CD14-positive monocyte (primary cell): ENCODE measurements around the gene MTA2. TPM values are rescaled to one million over a fixed set of nuclear protein-coding genes. Genes with fewer than 3 reads are reported as not detected.

Experiments
- DNase-seq, 3 donors: peaks; one replicate each; pipeline ENCODE4 v3.0.0-alpha.2; 2011 to 2022
- H2AFZ ChIP-seq: 2 replicates; pipeline ENCODE4 v1.6.0; 2012; ENCODE audit warnings: mild to moderate bottlenecking, low read depth, low read length, inconsistent platforms; ENCODE audit not compliant: insufficient read depth, poor library complexity, severe bottlenecking
- H3K27ac ChIP-seq, 2 donors: 1 replicate in 1 of 2; 2 replicates in 1 of 2; pipeline ENCODE4 v1.5.1; 2012 to 2013; ENCODE audit warnings: low read length in 2 of 2, control low read depth in 1 of 2, inconsistent platforms in 1 of 2, low read depth in 1 of 2, mild to moderate bottlenecking in 1 of 2
- H3K27me3 ChIP-seq, 2 donors: one replicate each; pipeline versions ENCODE4 v1.6.0 to v1.6.1; 2011 to 2013; ENCODE audit warnings: low read length in 2 of 2; ENCODE audit not compliant: control insufficient read depth in 2 of 2, insufficient read depth in 2 of 2
- H3K36me3 ChIP-seq, 2 donors: replicated peaks in 1 of 2; 1 replicate in 1 of 2; 2 replicates in 1 of 2; pipeline versions ENCODE4 v1.5.1 to v1.6.1; 2012 to 2013; ENCODE audit warnings: low read length in 2 of 2, control low read depth in 1 of 2, inconsistent platforms in 1 of 2, mild to moderate bottlenecking in 1 of 2; ENCODE audit not compliant: insufficient read depth in 2 of 2, control insufficient read depth in 1 of 2
- H3K4me1 ChIP-seq, 2 donors: 1 replicate in 1 of 2; 2 replicates in 1 of 2; pipeline versions ENCODE4 v1.5.1 to v1.6.1; 2012 to 2013; ENCODE audit warnings: low read length in 2 of 2, control low read depth in 1 of 2, inconsistent platforms in 1 of 2, mild to moderate bottlenecking in 1 of 2, moderate library complexity in 1 of 2; ENCODE audit not compliant: insufficient read depth in 2 of 2, control insufficient read depth in 1 of 2
- H3K4me2 ChIP-seq: replicated peaks from 2 replicates; pipeline ENCODE3; 2012; ENCODE audit warnings: low read length, moderate library complexity, mild to moderate bottlenecking; ENCODE audit not compliant: poor library complexity, severe bottlenecking; ENCODE audit errors: extremely low read depth
- H3K4me3 ChIP-seq, 3 experiments: fragments of 200-600 bp in 1 of 3; sonication (generic) in 1 of 3; replicated peaks in 1 of 3; 1 replicate in 2 of 3; 2 replicates in 1 of 3; pipeline ENCODE4 v1.5.1; 2011 to 2013; ENCODE audit warnings: low read length in 3 of 3, mild to moderate bottlenecking in 3 of 3, control low read depth in 2 of 3, low read depth in 2 of 3, inconsistent platforms in 1 of 3, moderate library complexity in 1 of 3
- H3K79me2 ChIP-seq: 2 replicates; pipeline ENCODE4 v1.6.0; 2012; ENCODE audit warnings: mild to moderate bottlenecking, control low read depth, inconsistent platforms, low read length, moderate library complexity; ENCODE audit not compliant: insufficient read depth
- H3K9ac ChIP-seq: 2 replicates; pipeline ENCODE4 v1.6.0; 2017; ENCODE audit warnings: low read length, mild to moderate bottlenecking; ENCODE audit not compliant: insufficient read depth, poor library complexity, severe bottlenecking
- H3K9me3 ChIP-seq, 2 donors: replicated peaks in 1 of 2; 1 replicate in 1 of 2; 2 replicates in 1 of 2; pipeline versions ENCODE4 v1.5.1 to v1.6.1; 2012 to 2013; ENCODE audit warnings: low read length in 2 of 2, control low read depth in 1 of 2; ENCODE audit not compliant: control insufficient read depth in 1 of 2, insufficient read depth in 1 of 2
- H4K20me1 ChIP-seq: 2 replicates; pipeline ENCODE4 v1.6.0; 2012; ENCODE audit warnings: mild to moderate bottlenecking, low read length, control low read depth, moderate library complexity; ENCODE audit not compliant: insufficient read depth
- H3K27ac Mint-ChIP-seq, 7 donors: one replicate each; pipeline ENCODE4 v1.8.0; 2020; ENCODE audit warnings: mild to moderate bottlenecking in 7 of 7, mixed read lengths in 7 of 7, moderate library complexity in 6 of 7, inconsistent platforms in 2 of 7
- H3K27me3 Mint-ChIP-seq, 3 donors: one replicate each; pipeline ENCODE4 v1.8.0; 2021 to 2022; ENCODE audit warnings: low read depth in 3 of 3, mild to moderate bottlenecking in 3 of 3, mixed read lengths in 3 of 3, moderate library complexity in 3 of 3, inconsistent platforms in 1 of 3
- H3K36me3 Mint-ChIP-seq, 2 donors: one replicate each; pipeline ENCODE4 v1.8.0; 2020; ENCODE audit warnings: mixed read lengths in 2 of 2, inconsistent platforms in 1 of 2, mild to moderate bottlenecking in 1 of 2
- H3K4me1 Mint-ChIP-seq: one replicate; pipeline ENCODE4 v1.8.0; 2020; ENCODE audit warnings: mild to moderate bottlenecking, mixed read lengths
- H3K4me3 Mint-ChIP-seq, 2 donors: one replicate each; pipeline ENCODE4 v1.8.0; 2020; ENCODE audit warnings: mild to moderate bottlenecking in 2 of 2, mixed read lengths in 2 of 2, moderate library complexity in 1 of 2
- H3K9me3 Mint-ChIP-seq, 7 donors: one replicate each; pipeline ENCODE4 v1.8.0; 2020 to 2022; ENCODE audit warnings: mixed read lengths in 7 of 7, mild to moderate bottlenecking in 6 of 7, moderate library complexity in 6 of 7, inconsistent platforms in 2 of 7
- WGBS: methylation state at CpG from one replicate; pipeline ENCODE4 v1.1.5; 2013; ENCODE audit warnings: missing lambda C conversion rate; ENCODE audit not compliant: insufficient coverage; 5-methylcytosine and 5-hydroxymethylcytosine counted together
- intact Hi-C, 2 donors: fragments of 100-400 bp; cut with micrococcal nuclease; formaldehyde crosslinking; loops; one replicate each; pipeline versions ENCODE4 v1.15.0 to v1.15.1; 2023
- polyA plus RNA-seq, 3 donors: library from polyadenylated mRNA; depleted of rRNA in 1 of 3; unstranded in 2 of 3; stranded (reverse) in 1 of 3; fragments of 300-500 nt in 2 of 3; fragments of >200 nt in 1 of 3; fragmentation: Illumina TruSeq in 2 of 3; gene quantifications; 1 replicate in 2 of 3; 2 replicates in 1 of 3; pipeline ENCODE4 v1.2.3, GENCODE V29; 2012 to 2021
- TF ChIP-seq, protein P1 (sequence below): fragments of 200-600 bp; IDR thresholded peaks from one replicate; pipeline ENCODE4 v1.8.0; 2022; ENCODE audit warnings: antibody characterized with exemption, mild to moderate bottlenecking

MTA2 gene
- polyA plus RNA-seq, 3 donors, result 14.0 to 38.6 (median 17.6) TPM

DNA sequence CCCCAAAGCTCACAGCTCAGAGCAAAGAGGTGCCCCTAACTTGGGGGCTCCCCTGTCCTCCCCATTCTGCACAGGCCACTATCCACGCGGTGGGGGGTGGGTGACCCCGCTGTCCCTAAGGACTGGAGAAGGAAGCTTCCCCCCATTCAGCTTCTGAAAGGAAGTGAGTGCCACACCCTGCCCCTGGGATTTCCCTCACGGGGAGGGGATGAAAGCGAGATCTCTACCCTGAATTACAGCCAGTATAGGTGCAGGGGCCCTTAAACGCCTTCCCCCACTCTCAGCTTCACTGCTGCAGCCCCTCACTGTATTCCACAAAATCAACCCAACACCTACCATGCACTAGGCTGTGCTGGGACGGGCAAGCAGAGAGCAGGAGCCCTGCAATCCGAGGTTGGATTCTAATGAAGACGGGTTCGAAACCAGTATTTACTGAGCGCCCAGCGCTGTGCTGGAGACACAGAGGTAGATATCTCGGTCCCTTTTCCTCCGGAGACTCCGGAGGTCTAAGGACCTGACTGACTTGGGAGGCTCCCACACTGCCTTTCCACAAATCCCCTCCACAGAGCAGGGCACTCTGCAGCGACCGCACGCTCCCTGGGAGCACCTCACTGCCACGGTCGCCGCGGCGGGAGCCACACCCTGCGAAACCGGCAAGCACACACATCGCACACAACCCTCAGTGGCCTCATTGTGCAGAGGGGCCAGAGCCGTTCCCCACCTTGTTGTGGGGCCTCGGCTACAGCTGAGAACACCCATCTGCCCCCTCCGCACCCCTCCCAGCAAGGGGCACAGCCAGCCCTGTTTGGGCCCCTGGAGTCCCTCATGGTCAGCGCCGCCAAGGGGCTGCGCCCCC, 56.9 kb downstream of the MTA2 start:
- DNase-seq, result peak in 2 of 3 donors; percentile 64 to 77

More for the DNA sequence above, 56.9 kb downstream of the MTA2 start:
- H2AFZ ChIP-seq, result no peak overlapping the region
- Mint-ChIP-seq H3K4me3 (peak overlapping the region; percentile 96 to 98), H3K9me3 (peaks cover 0 to 3% (median 0%) of the 10 kb centered on the region in 7 donors), H3K4me1 (peaks cover 63% of the 10 kb centered on the region), H3K27me3 (peaks cover 0 to 18% (median 10%) of the 10 kb centered on the region in 3 donors), H3K36me3 (peaks cover 5 to 27% of the 10 kb centered on the region in 2 donors), H3K27ac (peak overlapping the region; percentile 93 to 100 (median 96))
- H3K79me2 ChIP-seq, result peaks cover 83% of the 10 kb centered on the region
- no peaks in the 10 kb centered on the region for H3K27me3 ChIP-seq
- 3% methylated on average over 26 of the region's 32 CpGs for WGBS
- peaks cover 61 to 62% of the 10 kb centered on the region in 2 donors for H3K4me1 ChIP-seq
- H3K9me3 ChIP-seq, result no peaks in the 10 kb centered on the region
- H3K4me2 ChIP-seq, result peak overlapping the region; percentile 94
- TF ChIP-seq, protein P1, sequence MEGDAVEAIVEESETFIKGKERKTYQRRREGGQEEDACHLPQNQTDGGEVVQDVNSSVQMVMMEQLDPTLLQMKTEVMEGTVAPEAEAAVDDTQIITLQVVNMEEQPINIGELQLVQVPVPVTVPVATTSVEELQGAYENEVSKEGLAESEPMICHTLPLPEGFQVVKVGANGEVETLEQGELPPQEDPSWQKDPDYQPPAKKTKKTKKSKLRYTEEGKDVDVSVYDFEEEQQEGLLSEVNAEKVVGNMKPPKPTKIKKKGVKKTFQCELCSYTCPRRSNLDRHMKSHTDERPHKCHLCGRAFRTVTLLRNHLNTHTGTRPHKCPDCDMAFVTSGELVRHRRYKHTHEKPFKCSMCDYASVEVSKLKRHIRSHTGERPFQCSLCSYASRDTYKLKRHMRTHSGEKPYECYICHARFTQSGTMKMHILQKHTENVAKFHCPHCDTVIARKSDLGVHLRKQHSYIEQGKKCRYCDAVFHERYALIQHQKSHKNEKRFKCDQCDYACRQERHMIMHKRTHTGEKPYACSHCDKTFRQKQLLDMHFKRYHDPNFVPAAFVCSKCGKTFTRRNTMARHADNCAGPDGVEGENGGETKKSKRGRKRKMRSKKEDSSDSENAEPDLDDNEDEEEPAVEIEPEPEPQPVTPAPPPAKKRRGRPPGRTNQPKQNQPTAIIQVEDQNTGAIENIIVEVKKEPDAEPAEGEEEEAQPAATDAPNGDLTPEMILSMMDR, result no peak
- H3K4me3 ChIP-seq, result peak overlapping the region; percentile 83 to 96 (median 87)
- intact Hi-C loops, result loop anchor here (5.0 to 10.0 kb wide), 4 partner anchors 48 to 573 kb away; no protein-coding TSS in a partner anchor
- H3K36me3 ChIP-seq, result no peaks in the 10 kb centered on the region
- H3K9ac ChIP-seq, result peak overlapping the region; percentile 100
- H3K27ac ChIP-seq, result peak overlapping the region; percentile 82 to 99
- H4K20me1 ChIP-seq, result peaks cover 67% of the 10 kb centered on the region
